Measurements from ENCODE around the gene PTGER3.

Gene PTGER3

GRCh38 chr1:71074681-71075080, 27.1 kb upstream of the PTGER3 start:
- TF ChIP-seq CTCF (IDR thresholded peaks at IDR 0.05; ENCODE audit: borderline replicate concordance, insufficient read depth, low read depth, low read length): no peak
- no peak overlapping the region for H3K4me3 ChIP-seq (ENCODE audit: low read depth, low read length)

GRCh38 chr1:71072273-71072672, 24.7 kb upstream of the PTGER3 start:
- H3K4me3 ChIP-seq (ENCODE audit: low read depth, low read length): no peak overlapping the region
- TF ChIP-seq CTCF (IDR thresholded peaks at IDR 0.05; ENCODE audit: borderline replicate concordance, insufficient read depth, low read depth, low read length): no peak

- H3K4me3 ChIP-seq (ENCODE audit: low read depth, low read length): no peak overlapping the region
- no peak for TF ChIP-seq CTCF (IDR thresholded peaks at IDR 0.05; ENCODE audit: borderline replicate concordance, insufficient read depth, low read depth, low read length)
Measured at GRCh38 chr1:71071720-71072119, 24.1 kb upstream of the PTGER3 start.

- no peak overlapping the region for H3K4me3 ChIP-seq (ENCODE audit: low read depth, low read length)
- no peak for TF ChIP-seq CTCF (IDR thresholded peaks at IDR 0.05; ENCODE audit: borderline replicate concordance, insufficient read depth, low read depth, low read length)
Measured at GRCh38 chr1:71068325-71069240, 21.0 kb upstream of the PTGER3 start.

GRCh38 chr1:71054791-71055190, 7.2 kb upstream of the PTGER3 start:
- no peak overlapping the region for H3K4me3 ChIP-seq (ENCODE audit: low read depth, low read length)
- no peak for TF ChIP-seq CTCF (IDR thresholded peaks at IDR 0.05; ENCODE audit: borderline replicate concordance, insufficient read depth, low read depth, low read length)

GRCh38 chr1:71054281-71054731, 6.7 kb upstream of the PTGER3 start:
- H3K4me3 ChIP-seq (ENCODE audit: low read depth, low read length): no peak overlapping the region
- no peak for TF ChIP-seq CTCF (IDR thresholded peaks at IDR 0.05; ENCODE audit: borderline replicate concordance, insufficient read depth, low read depth, low read length)

- no peak for TF ChIP-seq CTCF (IDR thresholded peaks at IDR 0.05; ENCODE audit: borderline replicate concordance, insufficient read depth, low read depth, low read length)
- no peak overlapping the region for H3K4me3 ChIP-seq (ENCODE audit: low read depth, low read length)
Measured at GRCh38 chr1:71053758-71054157, 6.1 kb upstream of the PTGER3 start.

All from GM12875 (cell line).